Panc1 (cell line): ENCODE data around the gene PADI1.

ENCODE experiments used
- CTCF ChIP-seq: fragments of 450-650 bp; IDR thresholded peaks from 2 replicates; pipeline ENCODE4 v1.5.1; 2017; ENCODE audit warnings: mild to moderate bottlenecking
- POLR2AphosphoS5 ChIP-seq: IDR thresholded peaks from 2 replicates; pipeline ENCODE4 v1.6.1; 2012; ENCODE audit warnings: mild to moderate bottlenecking, low read depth, low read length, moderate library complexity
- REST ChIP-seq, 2 experiments: IDR thresholded peaks; 2 replicates each; pipeline ENCODE4 v1.6.1; 2011 to 2012; ENCODE audit warnings: low read depth in 2 of 2, control low read depth in 1 of 2, low read length in 1 of 2, mild to moderate bottlenecking in 1 of 2, moderate library complexity in 1 of 2; ENCODE audit not compliant: insufficient read depth in 1 of 2
- SIN3A ChIP-seq: IDR thresholded peaks from 2 replicates; pipeline ENCODE4 v1.6.1; 2012; ENCODE audit warnings: low read depth, mild to moderate bottlenecking, low read length, moderate library complexity, borderline replicate concordance; ENCODE audit not compliant: insufficient read depth
- TCF7L2 ChIP-seq: IDR thresholded peaks from 2 replicates; pipeline ENCODE4 v1.6.1; 2011; ENCODE audit warnings: mild to moderate bottlenecking, low read depth, low read length, inconsistent platforms

- TF ChIP-seq CTCF: no peak
- no peak; the same call in 1 of the 2 replicates for TF ChIP-seq POLR2AphosphoS5
- TF ChIP-seq TCF7L2: no peak
- no peak for TF ChIP-seq SIN3A
- no peak for TF ChIP-seq REST (IDR thresholded peaks at IDR 0.05; ENCODE audit: insufficient read depth in 1 of 2, low read depth in 2 of 2, low read length in 1 of 2)
Observed at GRCh38 chr1:17184822-17185484, 20.0 kb upstream of the PADI1 start.
